ENCODE measurements around the gene TFCP2L1. TPM values are rescaled to one million over a fixed set of nuclear protein-coding genes. Genes with fewer than 3 reads are reported as not detected.
"Not testable (repeated sequence)": the region's sequence is repeated elsewhere in the genome, so short reads cannot be mapped to it uniquely, and the experiment has no call there.

TFCP2L1 gene
- total RNA-seq, 2 experiments from 2014 or later, result 0.17 to 0.30 TPM

GRCh38 chr2:121307048-121307447, 22.0 kb upstream of the TFCP2L1 start:
- H3K27me3 ChIP-seq (ENCODE audit: control insufficient read depth in 1 of 2, insufficient read depth in 2 of 2, low read length in 2 of 2), result peaks cover 10 to 14% of the 10 kb centered on the region in 2 experiments
- no peak for TF ChIP-seq CTCF (IDR thresholded peaks at IDR 0.05)
- Mint-ChIP-seq H3K36me3 (ENCODE audit: low read depth) (no peaks in the 10 kb centered on the region), H3K4me1 (ENCODE audit: low read depth) (no peaks in the 10 kb centered on the region), H3K27ac (no peak overlapping the region), H3K9me3 (no peaks in the 10 kb centered on the region), H3K27me3 (peaks cover 53% of the 10 kb centered on the region), H3K4me3 (no peak overlapping the region)
- intact Hi-C loops (cut with DNase I, micrococcal nuclease), result no loop called here
- no peak for DNase-seq
- no peaks in the 10 kb centered on the region for H3K36me3 ChIP-seq (ENCODE audit: insufficient read depth, low read length)
- ChIA-PET CTCF (no interaction called here), POLR2A (no interaction called here)
- no peak overlapping the region for H3K4me3 ChIP-seq (ENCODE audit: low read length)
- H3K9me3 ChIP-seq (ENCODE audit: control insufficient read depth in 1 of 2, insufficient read depth in 1 of 2, low read length in 2 of 2), result no peaks in the 10 kb centered on the region
- no peaks in the 10 kb centered on the region for H3K4me1 ChIP-seq (ENCODE audit: insufficient read depth, low read length)
- no peak for ATAC-seq (ENCODE audit: poor library complexity)
- H3K27ac ChIP-seq (ENCODE audit: low read depth in 1 of 2, low read length in 2 of 2), result no peak overlapping the region

DNA sequence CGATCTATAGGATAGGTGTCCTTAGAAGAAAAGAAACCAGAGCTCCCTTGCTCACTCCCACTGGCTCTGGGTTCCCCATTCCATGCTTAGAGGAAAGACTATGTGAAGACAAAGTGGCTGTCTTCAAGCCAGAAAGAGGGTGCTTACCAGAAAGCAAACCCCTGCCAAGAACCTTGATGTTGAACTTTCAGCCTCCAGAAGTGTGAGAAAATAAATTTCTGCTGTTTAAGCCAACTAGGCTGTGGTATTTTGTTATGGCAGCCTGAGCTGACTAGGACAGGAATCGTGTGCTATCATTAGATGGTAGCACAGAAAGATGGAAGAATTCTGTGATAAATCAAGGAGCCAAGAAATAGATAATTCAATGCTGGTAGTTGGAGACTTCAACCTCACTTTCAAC, 19.9 kb upstream of the TFCP2L1 start:
- no peaks in the 10 kb centered on the region for H3K36me3 ChIP-seq (ENCODE audit: insufficient read depth, low read length)
- Mint-ChIP-seq H3K27ac (no peak overlapping the region), H3K27me3 (peaks cover 67% of the 10 kb centered on the region), H3K4me1 (ENCODE audit: low read depth) (no peaks in the 10 kb centered on the region), H3K4me3 (no peak overlapping the region), H3K36me3 (ENCODE audit: low read depth) (no peaks in the 10 kb centered on the region), H3K9me3 (no peaks in the 10 kb centered on the region)
- H3K27me3 ChIP-seq (ENCODE audit: control insufficient read depth in 1 of 2, insufficient read depth in 2 of 2, low read length in 2 of 2), result peaks cover 10% of the 10 kb centered on the region in 2 experiments
- intact Hi-C loops (cut with DNase I, micrococcal nuclease), result no loop called here
- H3K9me3 ChIP-seq (ENCODE audit: control insufficient read depth in 1 of 2, insufficient read depth in 1 of 2, low read length in 2 of 2), result no peaks in the 10 kb centered on the region
- POLR2A ChIA-PET, result no interaction called here
- CTCF ChIA-PET, result no interaction called here
- H3K27ac ChIP-seq (ENCODE audit: low read depth in 1 of 2, low read length in 2 of 2), result no peak overlapping the region
- no peak for TF ChIP-seq CTCF (IDR thresholded peaks at IDR 0.05)
- H3K4me3 ChIP-seq (ENCODE audit: low read length), result no peak overlapping the region
- DNase-seq (no peak), ATAC-seq (ENCODE audit: poor library complexity) (no peak)
- H3K4me1 ChIP-seq (ENCODE audit: insufficient read depth, low read length), result no peaks in the 10 kb centered on the region

- H3K4me1 ChIP-seq (ENCODE audit: insufficient read depth, low read length), result no peaks in the 10 kb centered on the region
- Mint-ChIP-seq H3K4me1 (ENCODE audit: low read depth) (no peaks in the 10 kb centered on the region), H3K27ac (no peak overlapping the region), H3K27me3 (peaks cover 68% of the 10 kb centered on the region), H3K9me3 (no peaks in the 10 kb centered on the region), H3K36me3 (ENCODE audit: low read depth) (no peaks in the 10 kb centered on the region), H3K4me3 (no peak overlapping the region)
- DNase-seq (no peak), ATAC-seq (ENCODE audit: poor library complexity) (no peak)
- intact Hi-C loops (cut with DNase I, micrococcal nuclease), result no loop called here
- POLR2A ChIA-PET, result no interaction called here
- no peaks in the 10 kb centered on the region for H3K9me3 ChIP-seq (ENCODE audit: control insufficient read depth in 1 of 2, insufficient read depth in 1 of 2, low read length in 2 of 2)
- no peak overlapping the region for H3K4me3 ChIP-seq (ENCODE audit: low read length)
- TF ChIP-seq CTCF (IDR thresholded peaks at IDR 0.05), result no peak
- H3K27ac ChIP-seq (ENCODE audit: low read depth in 1 of 2, low read length in 2 of 2), result no peak overlapping the region
- H3K27me3 ChIP-seq (ENCODE audit: control insufficient read depth in 1 of 2, insufficient read depth in 2 of 2, low read length in 2 of 2), result peaks cover 6 to 10% of the 10 kb centered on the region in 2 experiments
- CTCF ChIA-PET, result no interaction called here
- no peaks in the 10 kb centered on the region for H3K36me3 ChIP-seq (ENCODE audit: insufficient read depth, low read length)
Observed at GRCh38 chr2:121303531-121304263, 18.7 kb upstream of the TFCP2L1 start.

GRCh38 chr2:121301190-121301589, 16.2 kb upstream of the TFCP2L1 start:
- H3K9me3 ChIP-seq (ENCODE audit: control insufficient read depth in 1 of 2, insufficient read depth in 1 of 2, low read length in 2 of 2); ATAC-seq (ENCODE audit: poor library complexity); H3K36me3 Mint-ChIP-seq (ENCODE audit: low read depth); H3K27ac Mint-ChIP-seq; H3K9me3 Mint-ChIP-seq; H3K36me3 ChIP-seq (ENCODE audit: insufficient read depth, low read length); H3K27ac ChIP-seq (ENCODE audit: low read depth in 1 of 2, low read length in 2 of 2); H3K4me3 Mint-ChIP-seq; POLR2A ChIA-PET; H3K4me3 ChIP-seq (ENCODE audit: low read length); H3K4me1 Mint-ChIP-seq (ENCODE audit: low read depth); DNase-seq; intact Hi-C loops (cut with DNase I, micrococcal nuclease); H3K4me1 ChIP-seq (ENCODE audit: insufficient read depth, low read length); H3K27me3 ChIP-seq (ENCODE audit: control insufficient read depth in 1 of 2, insufficient read depth in 2 of 2, low read length in 2 of 2): not testable (repeated sequence)
- CTCF ChIA-PET, result interaction anchor here (0.7 kb wide), 2 partner anchors 155 to 302 kb away, joined by 3 to 4 read pairs; no protein-coding TSS in a partner anchor
- peaks cover 51% of the 10 kb centered on the region for H3K27me3 Mint-ChIP-seq
